Activated CD8-positive, alpha-beta memory T cell treated with anti-CD3 and anti-CD28 coated beads for 4 hours (primary cell): ENCODE results near the gene SLC30A5.

Source experiments
- DNase-seq, 2 donors: peaks; one replicate each; pipeline ENCODE4 v3.0.0-alpha.2; 2020; ENCODE audit warnings: low read depth in 2 of 2

Gene SLC30A5

GRCh38 chr5:69167929-69168328, 74.1 kb downstream of the SLC30A5 start:
- DNase-seq: no peak

GRCh38 chr5:69170495-69170894, 76.7 kb downstream of the SLC30A5 start:
- DNase-seq: no peak

DNA sequence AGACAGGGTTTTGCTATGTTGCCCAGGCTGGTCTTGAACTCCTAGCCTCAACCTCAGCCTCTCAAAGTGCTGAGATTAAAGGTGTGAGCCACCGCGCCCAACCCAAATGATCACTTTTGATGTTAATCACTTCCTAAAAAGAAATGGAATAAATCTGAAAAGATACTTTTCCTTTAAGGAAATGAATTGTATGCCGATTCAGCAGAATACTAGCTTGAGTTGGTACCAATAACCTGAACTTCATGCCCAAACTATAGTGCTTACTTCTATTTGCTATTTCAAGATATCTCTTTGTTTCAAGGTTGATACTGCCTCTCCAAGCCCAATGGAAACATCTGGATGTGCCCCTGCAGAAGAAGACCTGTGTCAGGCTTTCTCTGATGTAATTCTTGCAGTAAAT, 77.2 kb downstream of the SLC30A5 start:
- DNase-seq: no peak
